Endothelial cell of umbilical vein (primary cell): ENCODE measurements around the gene NT5M. TPM values are rescaled to one million over a fixed set of nuclear protein-coding genes. Genes with fewer than 3 reads are reported as not detected.

Experiments
- BruUV-seq: library from RNA; stranded (reverse); fragments of 400-500 nt; replicated peaks from 2 replicates; lab custom pipeline; 2021; lab: Mats Ljungman, UMichigan
- CTCF ChIA-PET: fragments of 300-600, 350-600 bp; sonication (Branson Sonifier 250); formaldehyde crosslinking; loops from one replicate; lab custom pipeline; 2021; ENCODE audit warnings: antibody characterized with exemption, inconsistent platforms; lab: Charles Lee
- POLR2A ChIA-PET: fragments of 300-600, 350-600 bp; sonication (Branson Sonifier 250); formaldehyde crosslinking; loops from one replicate; lab custom pipeline; 2021; ENCODE audit warnings: antibody characterized with exemption, inconsistent platforms; lab: Charles Lee
- DNase-seq: peaks from one replicate; pipeline ENCODE4 v3.0.0-alpha.2; 2011; ENCODE audit warnings: low read depth, low spot score
- FAIRE-seq: peaks from 2 replicates; lab custom pipeline; 2011; peaks lifted over from hg19 to GRCh38; lab: Jason Lieb, UNC
- H2AFZ ChIP-seq: 2 replicates; pipeline ENCODE4 v1.6.0; 2012; ENCODE audit warnings: low read depth, low read length, control low read depth, inconsistent platforms
- H3K27ac ChIP-seq: 2 replicates; pipeline ENCODE4 v1.5.1; 2011; ENCODE audit warnings: low read depth, mild to moderate bottlenecking, control low read depth, low read length, moderate library complexity; ENCODE audit not compliant: insufficient read depth
- H3K27me3 ChIP-seq, 2 experiments: 2 replicates each; pipeline versions ENCODE4 v1.6.0 to v1.6.1; 2011; ENCODE audit warnings: low read length in 2 of 2, mixed read lengths in 1 of 2; ENCODE audit not compliant: control insufficient read depth in 2 of 2, insufficient read depth in 2 of 2
- H3K36me3 ChIP-seq, 2 experiments: 2 replicates in 1 of 2; 3 replicates in 1 of 2; pipeline ENCODE4 v1.5.1; 2011; ENCODE audit warnings: low read length in 2 of 2, mild to moderate bottlenecking in 1 of 2, moderate library complexity in 1 of 2; ENCODE audit not compliant: control insufficient read depth in 2 of 2, insufficient read depth in 2 of 2; ENCODE audit errors: extremely low read depth in 1 of 2
- H3K4me1 ChIP-seq: 3 replicates; pipeline ENCODE4 v1.5.1; 2011; ENCODE audit warnings: mild to moderate bottlenecking, low read length; ENCODE audit not compliant: control insufficient read depth, insufficient read depth; ENCODE audit errors: extremely low read depth
- H3K4me2 ChIP-seq: 2 replicates; pipeline ENCODE4 v1.6.1; 2011; ENCODE audit warnings: low read length, control low read depth, mixed read lengths; ENCODE audit not compliant: insufficient read depth
- H3K4me3 ChIP-seq, 3 experiments: fragments of 200-600 bp in 1 of 3; sonication (generic), shearing (Covaris generic) in 1 of 3; replicated peaks in 1 of 3; 2 replicates each; pipeline ENCODE4 v1.5.1; 2011 to 2016; ENCODE audit warnings: control low read depth in 3 of 3, low read length in 3 of 3, mild to moderate bottlenecking in 2 of 3, inconsistent platforms in 1 of 3, low read depth in 1 of 3, moderate library complexity in 1 of 3; ENCODE audit not compliant: insufficient read depth in 1 of 3
- H3K79me2 ChIP-seq: 2 replicates; pipeline ENCODE4 v1.6.0; 2012; ENCODE audit warnings: low read length, inconsistent platforms; ENCODE audit not compliant: control insufficient read depth, insufficient read depth
- H3K9ac ChIP-seq: replicated peaks from 2 replicates; pipeline ENCODE3; 2011; ENCODE audit warnings: low read length, control low read depth; ENCODE audit not compliant: insufficient read depth; ENCODE audit errors: extremely low read depth
- H3K9me1 ChIP-seq: replicated peaks from 3 replicates; pipeline ENCODE4 v1.6.0; 2011; ENCODE audit warnings: mild to moderate bottlenecking, low read length; ENCODE audit not compliant: control insufficient read depth, insufficient read depth; ENCODE audit errors: extremely low read depth
- H3K9me3 ChIP-seq: replicated peaks from 2 replicates; pipeline ENCODE4 v1.5.1; 2012; ENCODE audit warnings: low read length, inconsistent platforms; ENCODE audit not compliant: control insufficient read depth, insufficient read depth
- H4K20me1 ChIP-seq: replicated peaks from 2 replicates; pipeline ENCODE3; 2011; ENCODE audit warnings: mild to moderate bottlenecking, low read length; ENCODE audit not compliant: control insufficient read depth, insufficient read depth; ENCODE audit errors: extremely low read depth
- EZH2 ChIP-seq: IDR thresholded peaks from 2 replicates; pipeline ENCODE4 v1.6.1; 2012; ENCODE audit warnings: borderline replicate concordance, low read depth, mild to moderate bottlenecking, moderate library complexity, low read length, inconsistent platforms; ENCODE audit not compliant: severe bottlenecking
- FOS ChIP-seq: IDR thresholded peaks from 2 replicates; pipeline ENCODE4 v1.6.1; 2011; ENCODE audit warnings: mild to moderate bottlenecking, low read length, moderate library complexity, borderline replicate concordance; ENCODE audit not compliant: insufficient read depth
- GATA2 ChIP-seq: IDR thresholded peaks from 2 replicates; pipeline ENCODE4 v1.7.0; 2011; ENCODE audit warnings: low read depth, mild to moderate bottlenecking, moderate library complexity, mixed read lengths, low read length; ENCODE audit not compliant: insufficient read length, insufficient read depth
- JUN ChIP-seq: IDR thresholded peaks from 2 replicates; pipeline ENCODE4 v1.6.1; 2011; ENCODE audit warnings: borderline replicate concordance, low read depth; ENCODE audit not compliant: insufficient read length, insufficient read depth
- MYC ChIP-seq: IDR thresholded peaks from one replicate; pipeline ENCODE4 v1.6.1; 2011; ENCODE audit warnings: mild to moderate bottlenecking, low read depth, low read length
- POLR2A ChIP-seq: IDR thresholded peaks from 2 replicates; pipeline ENCODE4 v1.6.1; 2012; ENCODE audit warnings: low read depth, mild to moderate bottlenecking, control low read depth, low read length
- POLR2AphosphoS5 ChIP-seq: IDR thresholded peaks from 2 replicates; pipeline ENCODE4 v1.6.1; 2012; ENCODE audit warnings: low read depth, mild to moderate bottlenecking, control low read depth, low read length, moderate library complexity; ENCODE audit not compliant: insufficient read depth
- dilution Hi-C: fragments of 300-500 bp; cut with MboI; formaldehyde crosslinking; loops from one replicate; pipeline ENCODE4 v1.15.0; 2019; ENCODE audit warnings: low sequenced_read_pairs; ENCODE audit not compliant: extremely low pct_ligation_motif_present
- intact Hi-C: fragments of 100-400 bp; cut with micrococcal nuclease; formaldehyde crosslinking; loops from one replicate; pipeline ENCODE4 v1.10.0; 2022
- polyA plus RNA-seq, 4 experiments: library from polyadenylated mRNA; depleted of rRNA in 3 of 4; stranded (reverse) in 3 of 4; unstranded in 1 of 4; fragments of >200 nt; gene quantifications; 2 replicates each; pipeline versions ENCODE4 v1.2.1 to v1.2.3, GENCODE V29; 2011 to 2012; ENCODE audit warnings: missing spikeins in 1 of 4
- total RNA-seq: library from RNA; stranded (reverse); gene quantifications from 2 replicates; pipeline ENCODE4 v1.2.3, GENCODE V29; 2021
- TF ChIP-seq, protein P1 (sequence below): IDR thresholded peaks from 2 replicates; pipeline ENCODE4 v1.6.1; 2011; ENCODE audit not compliant: insufficient read depth, insufficient read length
- TF ChIP-seq, protein P2 (sequence below), 2 donors: IDR thresholded peaks; 1 replicate in 1 of 2; 2 replicates in 1 of 2; pipeline ENCODE4 v1.5.1; 2011; ENCODE audit warnings: low read length in 2 of 2, mild to moderate bottlenecking in 2 of 2, moderate library complexity in 2 of 2, control low read depth in 1 of 2, inconsistent platforms in 1 of 2, low read depth in 1 of 2; ENCODE audit not compliant: insufficient read depth in 1 of 2; ENCODE audit errors: extremely low read depth in 1 of 2

Gene NT5M
- total and polyA plus RNA-seq, 2 donors (not counting 3 experiments of a cell fraction or from before 2014, with no cell fraction given) = 0.91 to 3.0 TPM

DNA sequence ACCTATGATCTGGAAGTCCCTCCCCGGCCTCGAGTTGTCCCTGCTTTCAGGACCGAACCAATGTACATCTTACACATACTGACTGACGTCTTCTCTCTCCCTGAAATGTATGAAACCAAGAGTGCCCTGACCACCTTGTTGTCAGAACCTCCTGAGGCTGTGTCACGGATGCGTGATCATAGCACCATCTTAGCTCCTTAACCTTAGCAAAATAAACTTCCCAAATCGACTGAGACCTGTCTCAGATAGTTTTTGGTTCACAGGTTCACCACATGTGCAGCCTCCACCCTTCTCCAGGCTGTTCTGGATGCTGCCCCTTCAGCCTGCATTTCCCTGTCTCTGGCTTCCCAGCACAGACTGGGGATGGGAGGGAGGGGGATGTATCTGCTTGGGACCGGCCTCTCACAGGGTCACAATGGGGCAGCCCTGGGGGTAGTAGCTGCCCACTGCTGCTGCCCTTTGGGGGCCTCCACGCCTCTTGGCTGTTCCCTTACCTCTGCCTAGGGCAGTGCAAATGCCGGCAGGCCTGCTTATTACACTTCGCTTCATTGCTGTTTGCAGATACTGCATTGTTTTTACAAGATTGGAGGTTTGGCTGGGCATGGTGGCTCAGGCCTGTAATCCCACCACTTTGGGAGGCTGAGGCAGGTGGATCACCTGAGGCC, 69.8 kb downstream of the NT5M start:
- H3K4me2 ChIP-seq = no peak overlapping the region
- no peaks in the 10 kb centered on the region for H4K20me1 ChIP-seq
- H3K4me1 ChIP-seq = no peaks in the 10 kb centered on the region
- H3K9ac ChIP-seq = no peak overlapping the region
- no peak overlapping the region for H3K4me3 ChIP-seq
- ChIA-PET CTCF (interaction anchor here (1.2 kb wide), 1 partner anchor 116 kb away, joined by 3 read pairs; no protein-coding TSS in a partner anchor), POLR2A (no interaction called here)
- no peak for DNase-seq
- no peaks in the 10 kb centered on the region for H3K36me3 ChIP-seq
- BruUV-seq = no TSS peak
- no peaks in the 10 kb centered on the region for H3K79me2 ChIP-seq
- FAIRE-seq = no peak
- H3K9me1 ChIP-seq = no peaks in the 10 kb centered on the region
- peaks cover 7% of the 10 kb centered on the region in 2 experiments for H3K27me3 ChIP-seq
- no peak overlapping the region for H3K27ac ChIP-seq
- H3K9me3 ChIP-seq = no peaks in the 10 kb centered on the region
- no peak overlapping the region for H2AFZ ChIP-seq
- intact Hi-C loops = no loop called here
- TF ChIP-seq FOS (no peak), POLR2AphosphoS5 (no peak), POLR2A (no peak), JUN (no peak), EZH2 (no peak), MYC (no peak), GATA2 (no peak)
- TF ChIP-seq, protein P1, sequence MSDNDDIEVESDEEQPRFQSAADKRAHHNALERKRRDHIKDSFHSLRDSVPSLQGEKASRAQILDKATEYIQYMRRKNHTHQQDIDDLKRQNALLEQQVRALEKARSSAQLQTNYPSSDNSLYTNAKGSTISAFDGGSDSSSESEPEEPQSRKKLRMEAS = no peak
- TF ChIP-seq, protein P2, sequence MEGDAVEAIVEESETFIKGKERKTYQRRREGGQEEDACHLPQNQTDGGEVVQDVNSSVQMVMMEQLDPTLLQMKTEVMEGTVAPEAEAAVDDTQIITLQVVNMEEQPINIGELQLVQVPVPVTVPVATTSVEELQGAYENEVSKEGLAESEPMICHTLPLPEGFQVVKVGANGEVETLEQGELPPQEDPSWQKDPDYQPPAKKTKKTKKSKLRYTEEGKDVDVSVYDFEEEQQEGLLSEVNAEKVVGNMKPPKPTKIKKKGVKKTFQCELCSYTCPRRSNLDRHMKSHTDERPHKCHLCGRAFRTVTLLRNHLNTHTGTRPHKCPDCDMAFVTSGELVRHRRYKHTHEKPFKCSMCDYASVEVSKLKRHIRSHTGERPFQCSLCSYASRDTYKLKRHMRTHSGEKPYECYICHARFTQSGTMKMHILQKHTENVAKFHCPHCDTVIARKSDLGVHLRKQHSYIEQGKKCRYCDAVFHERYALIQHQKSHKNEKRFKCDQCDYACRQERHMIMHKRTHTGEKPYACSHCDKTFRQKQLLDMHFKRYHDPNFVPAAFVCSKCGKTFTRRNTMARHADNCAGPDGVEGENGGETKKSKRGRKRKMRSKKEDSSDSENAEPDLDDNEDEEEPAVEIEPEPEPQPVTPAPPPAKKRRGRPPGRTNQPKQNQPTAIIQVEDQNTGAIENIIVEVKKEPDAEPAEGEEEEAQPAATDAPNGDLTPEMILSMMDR (IDR thresholded peaks at IDR 0.05; ENCODE audit: extremely low read depth in 1 of 2, insufficient read depth in 1 of 2, low read depth in 1 of 2, low read length in 2 of 2) = no peak
- dilution Hi-C loops = loop anchor here (10.0 kb wide), 1 partner anchor 92 kb away; no protein-coding TSS in a partner anchor
